Measurements from ENCODE around the gene ANK2. TPM values are rescaled to one million over a fixed set of nuclear protein-coding genes. Genes with fewer than 3 reads are reported as not detected.

ANK2 gene
- total and polyA plus RNA-seq, 4 donors = 0.32 to 2.2 (median 1.0) TPM

DNA sequence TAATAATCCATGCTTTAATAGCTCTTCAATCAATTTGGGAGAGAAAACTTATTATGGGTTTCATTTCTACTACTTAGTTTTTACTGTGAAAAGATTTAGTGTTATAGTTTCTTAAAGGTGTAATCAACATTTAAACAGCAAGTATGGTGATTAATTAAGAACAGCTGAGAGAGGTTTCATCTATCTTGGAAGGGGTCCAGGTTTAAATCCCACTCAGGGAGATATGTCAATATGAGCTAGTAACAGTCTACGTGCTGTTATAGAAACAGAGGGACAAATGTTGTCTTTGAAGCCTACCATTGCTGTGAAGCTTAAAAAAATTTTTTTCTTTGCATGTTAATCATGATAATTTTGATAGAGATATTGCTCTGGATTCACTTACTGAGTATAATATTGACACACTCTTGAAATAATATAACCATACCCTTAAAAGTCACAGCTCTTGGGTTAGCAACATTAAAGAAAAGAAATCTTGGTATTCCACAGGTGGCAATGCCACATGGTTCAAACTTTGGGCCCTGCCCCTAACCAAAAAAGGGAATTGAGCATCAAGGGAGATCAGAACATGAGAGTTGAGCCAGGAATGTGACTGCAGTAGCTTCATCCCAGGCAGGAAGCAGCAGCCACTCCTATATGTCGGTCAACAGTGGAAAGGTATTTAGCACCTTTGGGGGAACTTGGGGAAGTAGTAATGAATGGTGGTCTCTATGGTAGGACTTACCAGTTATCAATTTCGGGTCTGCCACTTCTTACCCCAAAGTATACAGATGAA, 107.8 kb downstream of the ANK2 start:
- no peaks in the 10 kb centered on the region for H3K27me3 ChIP-seq (ENCODE audit: control insufficient read depth in 4 of 4, insufficient read depth in 4 of 4, low read length in 3 of 4)
- no peak overlapping the region for H3K4me3 ChIP-seq (ENCODE audit: low read depth in 1 of 3, low read length in 3 of 3)
- no peak for DNase-seq (ENCODE audit: low spot score)
- no peaks in the 10 kb centered on the region for H3K36me3 ChIP-seq (ENCODE audit: control insufficient read depth in 4 of 4, insufficient read depth in 3 of 4, low read depth in 1 of 4, low read length in 3 of 4)
- H3K4me1 ChIP-seq (ENCODE audit: control insufficient read depth in 4 of 4, insufficient read depth in 4 of 4, low read length in 3 of 4) = no peaks in the 10 kb centered on the region
- WGBS = 58% methylated on average over 3 of the region's 3 CpGs
- H3K9me3 ChIP-seq (ENCODE audit: control insufficient read depth in 4 of 4, low read length in 3 of 4) = no peaks in the 10 kb centered on the region
- TF ChIP-seq EGR1 (IDR thresholded peaks at IDR 0.05; ENCODE audit: low read depth in 2 of 2) = no peak
- TF ChIP-seq GABPA (IDR thresholded peaks at IDR 0.05 in 1 of 2, conservative IDR thresholded peaks at IDR 0.05 in 1 of 2) = no peak
- no peak for TF ChIP-seq NR2F2 (IDR thresholded peaks at IDR 0.05)
- no peak for TF ChIP-seq YY1 (IDR thresholded peaks at IDR 0.05)
- TF ChIP-seq RXRA (IDR thresholded peaks at IDR 0.05) = no peak
- no peak for TF ChIP-seq SP1 (IDR thresholded peaks at IDR 0.05)
- no peak for TF ChIP-seq RAD21 (IDR thresholded peaks at IDR 0.05)
- TF ChIP-seq, protein P1, sequence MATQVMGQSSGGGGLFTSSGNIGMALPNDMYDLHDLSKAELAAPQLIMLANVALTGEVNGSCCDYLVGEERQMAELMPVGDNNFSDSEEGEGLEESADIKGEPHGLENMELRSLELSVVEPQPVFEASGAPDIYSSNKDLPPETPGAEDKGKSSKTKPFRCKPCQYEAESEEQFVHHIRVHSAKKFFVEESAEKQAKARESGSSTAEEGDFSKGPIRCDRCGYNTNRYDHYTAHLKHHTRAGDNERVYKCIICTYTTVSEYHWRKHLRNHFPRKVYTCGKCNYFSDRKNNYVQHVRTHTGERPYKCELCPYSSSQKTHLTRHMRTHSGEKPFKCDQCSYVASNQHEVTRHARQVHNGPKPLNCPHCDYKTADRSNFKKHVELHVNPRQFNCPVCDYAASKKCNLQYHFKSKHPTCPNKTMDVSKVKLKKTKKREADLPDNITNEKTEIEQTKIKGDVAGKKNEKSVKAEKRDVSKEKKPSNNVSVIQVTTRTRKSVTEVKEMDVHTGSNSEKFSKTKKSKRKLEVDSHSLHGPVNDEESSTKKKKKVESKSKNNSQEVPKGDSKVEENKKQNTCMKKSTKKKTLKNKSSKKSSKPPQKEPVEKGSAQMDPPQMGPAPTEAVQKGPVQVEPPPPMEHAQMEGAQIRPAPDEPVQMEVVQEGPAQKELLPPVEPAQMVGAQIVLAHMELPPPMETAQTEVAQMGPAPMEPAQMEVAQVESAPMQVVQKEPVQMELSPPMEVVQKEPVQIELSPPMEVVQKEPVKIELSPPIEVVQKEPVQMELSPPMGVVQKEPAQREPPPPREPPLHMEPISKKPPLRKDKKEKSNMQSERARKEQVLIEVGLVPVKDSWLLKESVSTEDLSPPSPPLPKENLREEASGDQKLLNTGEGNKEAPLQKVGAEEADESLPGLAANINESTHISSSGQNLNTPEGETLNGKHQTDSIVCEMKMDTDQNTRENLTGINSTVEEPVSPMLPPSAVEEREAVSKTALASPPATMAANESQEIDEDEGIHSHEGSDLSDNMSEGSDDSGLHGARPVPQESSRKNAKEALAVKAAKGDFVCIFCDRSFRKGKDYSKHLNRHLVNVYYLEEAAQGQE (IDR thresholded peaks at IDR 0.05) = no peak
- TF ChIP-seq, protein P2, sequence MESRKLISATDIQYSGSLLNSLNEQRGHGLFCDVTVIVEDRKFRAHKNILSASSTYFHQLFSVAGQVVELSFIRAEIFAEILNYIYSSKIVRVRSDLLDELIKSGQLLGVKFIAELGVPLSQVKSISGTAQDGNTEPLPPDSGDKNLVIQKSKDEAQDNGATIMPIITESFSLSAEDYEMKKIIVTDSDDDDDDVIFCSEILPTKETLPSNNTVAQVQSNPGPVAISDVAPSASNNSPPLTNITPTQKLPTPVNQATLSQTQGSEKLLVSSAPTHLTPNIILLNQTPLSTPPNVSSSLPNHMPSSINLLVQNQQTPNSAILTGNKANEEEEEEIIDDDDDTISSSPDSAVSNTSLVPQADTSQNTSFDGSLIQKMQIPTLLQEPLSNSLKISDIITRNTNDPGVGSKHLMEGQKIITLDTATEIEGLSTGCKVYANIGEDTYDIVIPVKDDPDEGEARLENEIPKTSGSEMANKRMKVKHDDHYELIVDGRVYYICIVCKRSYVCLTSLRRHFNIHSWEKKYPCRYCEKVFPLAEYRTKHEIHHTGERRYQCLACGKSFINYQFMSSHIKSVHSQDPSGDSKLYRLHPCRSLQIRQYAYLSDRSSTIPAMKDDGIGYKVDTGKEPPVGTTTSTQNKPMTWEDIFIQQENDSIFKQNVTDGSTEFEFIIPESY (IDR thresholded peaks at IDR 0.05) = no peak
- no peak for TF ChIP-seq HNF4A (conservative IDR thresholded peaks at IDR 0.05)
- no peak for TF ChIP-seq JUND (IDR thresholded peaks at IDR 0.05)
- TF ChIP-seq, protein P3, sequence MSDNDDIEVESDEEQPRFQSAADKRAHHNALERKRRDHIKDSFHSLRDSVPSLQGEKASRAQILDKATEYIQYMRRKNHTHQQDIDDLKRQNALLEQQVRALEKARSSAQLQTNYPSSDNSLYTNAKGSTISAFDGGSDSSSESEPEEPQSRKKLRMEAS (IDR thresholded peaks at IDR 0.05) = no peak
- TF ChIP-seq, protein P4, sequence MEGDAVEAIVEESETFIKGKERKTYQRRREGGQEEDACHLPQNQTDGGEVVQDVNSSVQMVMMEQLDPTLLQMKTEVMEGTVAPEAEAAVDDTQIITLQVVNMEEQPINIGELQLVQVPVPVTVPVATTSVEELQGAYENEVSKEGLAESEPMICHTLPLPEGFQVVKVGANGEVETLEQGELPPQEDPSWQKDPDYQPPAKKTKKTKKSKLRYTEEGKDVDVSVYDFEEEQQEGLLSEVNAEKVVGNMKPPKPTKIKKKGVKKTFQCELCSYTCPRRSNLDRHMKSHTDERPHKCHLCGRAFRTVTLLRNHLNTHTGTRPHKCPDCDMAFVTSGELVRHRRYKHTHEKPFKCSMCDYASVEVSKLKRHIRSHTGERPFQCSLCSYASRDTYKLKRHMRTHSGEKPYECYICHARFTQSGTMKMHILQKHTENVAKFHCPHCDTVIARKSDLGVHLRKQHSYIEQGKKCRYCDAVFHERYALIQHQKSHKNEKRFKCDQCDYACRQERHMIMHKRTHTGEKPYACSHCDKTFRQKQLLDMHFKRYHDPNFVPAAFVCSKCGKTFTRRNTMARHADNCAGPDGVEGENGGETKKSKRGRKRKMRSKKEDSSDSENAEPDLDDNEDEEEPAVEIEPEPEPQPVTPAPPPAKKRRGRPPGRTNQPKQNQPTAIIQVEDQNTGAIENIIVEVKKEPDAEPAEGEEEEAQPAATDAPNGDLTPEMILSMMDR (IDR thresholded peaks at IDR 0.05; ENCODE audit: low read depth, low read length, missing input control) = no peak
- no peak for TF ChIP-seq FOXA2 (IDR thresholded peaks at IDR 0.05)
- no peak for TF ChIP-seq HNF4G (IDR thresholded peaks at IDR 0.05)
- TF ChIP-seq FOXA1 (IDR thresholded peaks at IDR 0.05) = no peak
- H3K9ac ChIP-seq (ENCODE audit: low read depth in 1 of 2, low read length in 2 of 2) = no peak overlapping the region
- no peak overlapping the region for H3K27ac ChIP-seq (ENCODE audit: low read depth in 1 of 2, low read length in 2 of 2)

All from liver (tissue), 9 donors.